CD4-positive, alpha-beta memory T cell (primary cell): ENCODE data around the gene C1orf50. TPM values are rescaled to one million over a fixed set of nuclear protein-coding genes. Genes with fewer than 3 reads are reported as not detected.
"Not testable (repeated sequence)": the region's sequence is repeated elsewhere in the genome, so short reads cannot be mapped to it uniquely, and the experiment has no call there.

ENCODE experiments used
- CTCF ChIA-PET: fragments of 350-600 bp; sonication (Branson Sonifier 250); formaldehyde crosslinking; loops from one replicate; lab custom pipeline; 2021; ENCODE audit warnings: inconsistent platforms; ENCODE audit not compliant: partially characterized antibody; lab: Charles Lee
- POLR2A ChIA-PET: fragments of 350-600 bp; sonication (Branson Sonifier 250); formaldehyde crosslinking; loops from one replicate; lab custom pipeline; 2021; ENCODE audit not compliant: partially characterized antibody; lab: Charles Lee
- DNase-seq, 5 donors: peaks; one replicate each; pipeline versions ENCODE4 v3.0.0 to v3.0.0-alpha.2; 2020 to 2022; ENCODE audit warnings: mixed read lengths in 1 of 5
- H3K27ac ChIP-seq: one replicate; pipeline ENCODE4 v1.7.0; 2013; ENCODE audit warnings: low read depth, low read length
- H3K27me3 ChIP-seq: 2 replicates; pipeline ENCODE4 v1.7.0; 2013; ENCODE audit warnings: mild to moderate bottlenecking, low read length, moderate library complexity; ENCODE audit not compliant: insufficient read depth
- H3K36me3 ChIP-seq: 2 replicates; pipeline ENCODE4 v1.7.0; 2013; ENCODE audit warnings: mild to moderate bottlenecking, low read length, moderate library complexity; ENCODE audit not compliant: insufficient read depth
- H3K4me1 ChIP-seq: 2 replicates; pipeline ENCODE4 v1.7.0; 2013; ENCODE audit warnings: mild to moderate bottlenecking, low read length, moderate library complexity; ENCODE audit not compliant: insufficient read depth
- H3K4me3 ChIP-seq, 2 donors: one replicate each; pipeline ENCODE4 v1.7.0; 2013; ENCODE audit warnings: low read length in 2 of 2, mild to moderate bottlenecking in 1 of 2
- H3K9me3 ChIP-seq, 2 donors: one replicate each; pipeline ENCODE4 v1.7.0; 2013; ENCODE audit warnings: low read length in 2 of 2, control low read depth in 1 of 2; ENCODE audit not compliant: control insufficient read depth in 1 of 2
- H3K27ac Mint-ChIP-seq, 7 donors: one replicate each; pipeline ENCODE4 v1.8.0; 2020 to 2021; ENCODE audit warnings: mixed read lengths in 7 of 7, mild to moderate bottlenecking in 6 of 7, inconsistent platforms in 3 of 7, moderate library complexity in 3 of 7
- H3K27me3 Mint-ChIP-seq, 2 donors: one replicate each; pipeline ENCODE4 v1.8.0; 2020 to 2021; ENCODE audit warnings: mixed read lengths in 2 of 2
- H3K36me3 Mint-ChIP-seq, 2 donors: one replicate each; pipeline ENCODE4 v1.8.0; 2020 to 2021; ENCODE audit warnings: mixed read lengths in 2 of 2, inconsistent platforms in 1 of 2, mild to moderate bottlenecking in 1 of 2
- H3K4me1 Mint-ChIP-seq, 4 donors: one replicate each; pipeline ENCODE4 v1.8.0; 2020 to 2021; ENCODE audit warnings: mixed read lengths in 4 of 4, mild to moderate bottlenecking in 1 of 4
- H3K4me3 Mint-ChIP-seq, 8 donors: one replicate each; pipeline ENCODE4 v1.8.0; 2020 to 2021; ENCODE audit warnings: mixed read lengths in 8 of 8, mild to moderate bottlenecking in 7 of 8, moderate library complexity in 6 of 8, inconsistent platforms in 3 of 8
- H3K9me3 Mint-ChIP-seq, 8 donors: one replicate each; pipeline ENCODE4 v1.8.0; 2020 to 2021; ENCODE audit warnings: mixed read lengths in 8 of 8, mild to moderate bottlenecking in 5 of 8, inconsistent platforms in 3 of 8, moderate library complexity in 1 of 8
- intact Hi-C: fragments of 100-400 bp; cut with micrococcal nuclease; formaldehyde crosslinking; loops from one replicate; pipeline ENCODE4 v1.15.1; 2023
- polyA plus RNA-seq, 2 donors: library from polyadenylated mRNA; unstranded; fragments of 300-500 nt; fragmentation: Illumina TruSeq; gene quantifications; one replicate each; pipeline ENCODE4 v1.2.3, GENCODE V29; 2021
- total RNA-seq, 2 experiments: library from RNA; stranded (reverse); gene quantifications; one replicate each; pipeline ENCODE4 v1.2.3, GENCODE V29; 2021

The C1orf50 gene
- total and polyA plus RNA-seq, 4 experiments from 2014 or later, result 2.5 to 20.9 (median 14.6) TPM

- no peak for DNase-seq
- H3K9me3 ChIP-seq, result no peaks in the 10 kb centered on the region
- no peaks in the 10 kb centered on the region for H3K36me3 ChIP-seq
- Mint-ChIP-seq H3K4me1 (peaks cover 3 to 10% (median 7%) of the 10 kb centered on the region in 4 donors), H3K36me3 (peaks cover 12 to 20% of the 10 kb centered on the region in 2 donors), H3K27ac (peak overlapping the region in 1 of 7 donors; percentile 38), H3K27me3 (no peaks in the 10 kb centered on the region), H3K4me3 (peak overlapping the region in 1 of 8 donors; percentile 5), H3K9me3 (no peaks in the 10 kb centered on the region)
- intact Hi-C loops, result no loop called here
- no peaks in the 10 kb centered on the region for H3K27me3 ChIP-seq
- H3K4me1 ChIP-seq, result peaks cover 7% of the 10 kb centered on the region
- no peak overlapping the region for H3K27ac ChIP-seq
- H3K4me3 ChIP-seq, result no peak overlapping the region
- POLR2A ChIA-PET, result interaction anchor here (1.2 to 2.6 kb wide), 3 partner anchors 10 to 40 kb away, joined by 4 to 8 read pairs (median 7); partner anchors contain the start of genes C1orf50, ERMAP, P3H1 and TMEM269
- CTCF ChIA-PET, result no interaction called here
These were observed 39.5 kb downstream of the C1orf50 start for GRCh38 chr1:42806593-42806992.

- POLR2A ChIA-PET, result interaction anchor here (1.2 to 2.6 kb wide), 3 partner anchors 9 to 40 kb away, joined by 4 to 8 read pairs (median 7); partner anchors contain the start of genes C1orf50, ERMAP, P3H1 and TMEM269
- H3K27ac ChIP-seq, result no peak overlapping the region
These were observed 40.1 kb downstream of the C1orf50 start for GRCh38 chr1:42807056-42807668.

GRCh38 chr1:42814815-42815214, 47.8 kb downstream of the C1orf50 start:
- H3K36me3 ChIP-seq, H3K27me3 ChIP-seq, DNase-seq, H3K9me3 Mint-ChIP-seq, H3K4me3 ChIP-seq, H3K27ac Mint-ChIP-seq, H3K27me3 Mint-ChIP-seq, CTCF ChIA-PET, H3K4me3 Mint-ChIP-seq, H3K27ac ChIP-seq, H3K9me3 ChIP-seq: not testable (repeated sequence)
- intact Hi-C loops, result loop anchor here (5.0 to 10.0 kb wide), 3 partner anchors 107 to 360 kb away; partner anchors contain the start of genes CFAP57, EBNA1BP2 and YBX1
- Mint-ChIP-seq H3K36me3 (peaks cover 3 to 20% of the 10 kb centered on the region in 2 donors), H3K4me1 (peaks cover 19 to 31% (median 26%) of the 10 kb centered on the region in 4 donors)
- H3K4me1 ChIP-seq, result peaks cover 17% of the 10 kb centered on the region
- POLR2A ChIA-PET, result interaction anchor here (4.2 to 4.3 kb wide), 2 partner anchors 48 to 132 kb away, joined by 24 to 66 read pairs; partner anchors contain the start of genes C1orf50, P3H1 and YBX1

More at GRCh38 chr1:42807056-42807668, 40.1 kb downstream of the C1orf50 start:
- H3K9me3 ChIP-seq, result no peaks in the 10 kb centered on the region
- no peaks in the 10 kb centered on the region for H3K27me3 Mint-ChIP-seq
- peaks cover 7% of the 10 kb centered on the region for H3K4me1 ChIP-seq
- H3K4me1 Mint-ChIP-seq, result peaks cover 3 to 10% (median 7%) of the 10 kb centered on the region in 4 donors
- peak overlapping the region in 2 of 7 donors; percentile 23 to 64 for H3K27ac Mint-ChIP-seq
- H3K9me3 Mint-ChIP-seq, result no peaks in the 10 kb centered on the region
- H3K4me3 ChIP-seq, result no peak overlapping the region
- DNase-seq, result no peak
- CTCF ChIA-PET, result interaction anchor here (0.8 kb wide), 1 partner anchor 39 kb away, joined by 3 read pairs; the partner anchor contains the start of gene ZNF691
- no peak overlapping the region for H3K4me3 Mint-ChIP-seq
- intact Hi-C loops, result no loop called here
- H3K27me3 ChIP-seq, result no peaks in the 10 kb centered on the region
- no peaks in the 10 kb centered on the region for H3K36me3 ChIP-seq
- peaks cover 12 to 21% of the 10 kb centered on the region in 2 donors for H3K36me3 Mint-ChIP-seq

- CTCF ChIA-PET, result interaction anchor here (1.4 to 2.6 kb wide), 3 partner anchors 30 to 49 kb away, joined by 6 to 18 read pairs (median 7); partner anchors contain the start of genes C1orf50, P3H1 and ZNF691
- H3K9me3 Mint-ChIP-seq, result no peaks in the 10 kb centered on the region
- H3K27ac Mint-ChIP-seq, result peak overlapping the region; percentile 86 to 96 (median 94)
- H3K27me3 Mint-ChIP-seq, result no peaks in the 10 kb centered on the region
- no peaks in the 10 kb centered on the region for H3K27me3 ChIP-seq
- intact Hi-C loops, result loop anchor here (1.0 to 10.0 kb wide), 6 partner anchors 30 to 481 kb away; partner anchors contain the start of genes CFAP57, EBNA1BP2, FOXJ3 and SLC2A1
- H3K9me3 ChIP-seq, result no peaks in the 10 kb centered on the region
- no peaks in the 10 kb centered on the region for H3K36me3 ChIP-seq
- peak overlapping the region; percentile 82 to 93 (median 86) for H3K4me3 Mint-ChIP-seq
- peak in 1 of 5 donors; percentile 39 for DNase-seq
- H3K36me3 Mint-ChIP-seq, result peaks cover 3 to 16% of the 10 kb centered on the region in 2 donors
- peak overlapping the region in 1 of 2 donors; percentile 74 for H3K4me3 ChIP-seq
- H3K4me1 ChIP-seq, result peaks cover 17% of the 10 kb centered on the region
- peaks cover 19 to 32% (median 28%) of the 10 kb centered on the region in 4 donors for H3K4me1 Mint-ChIP-seq
- H3K27ac ChIP-seq, result peak overlapping the region; percentile 87
- POLR2A ChIA-PET, result interaction anchor here (1.0 to 4.3 kb wide), 14 partner anchors 9 to 133 kb away, joined by 3 to 66 read pairs (median 4); partner anchors contain the start of genes C1orf50, P3H1, TMEM269 and YBX1
These were observed 49.0 kb downstream of the C1orf50 start for GRCh38 chr1:42815941-42816584.

- H3K4me3 ChIP-seq, result peak within 1 kb of the TSS; percentile 43 to 74
- Mint-ChIP-seq H3K9me3 (no peaks in the 10 kb centered on the region), H3K27me3 (no peaks in the 10 kb centered on the region), H3K4me3 (peak within 1 kb of the TSS; percentile 82 to 93 (median 86)), H3K36me3 (peaks cover 3 to 13% of the 10 kb centered on the region in 2 donors), H3K4me1 (peaks cover 19 to 32% (median 27%) of the 10 kb centered on the region in 4 donors), H3K27ac (peak within 1 kb of the TSS; percentile 86 to 96 (median 94))
- no peaks in the 10 kb centered on the region for H3K36me3 ChIP-seq
- no peaks in the 10 kb centered on the region for H3K9me3 ChIP-seq
- POLR2A ChIA-PET, result interaction anchor here (0.7 to 4.3 kb wide), 16 partner anchors 9 to 355 kb away, joined by 3 to 66 read pairs (median 4); partner anchors contain the start of genes C1orf50, CFAP57, EBNA1BP2 and P3H1
- peak; percentile 88 to 97 (median 92) for DNase-seq
- CTCF ChIA-PET, result interaction anchor here (0.9 to 2.6 kb wide), 4 partner anchors 29 to 50 kb away, joined by 3 to 18 read pairs (median 6); partner anchors contain the start of genes C1orf50, P3H1 and ZNF691
- H3K27me3 ChIP-seq, result no peaks in the 10 kb centered on the region
- H3K4me1 ChIP-seq, result peaks cover 17% of the 10 kb centered on the region
- peak within 1 kb of the TSS; percentile 87 for H3K27ac ChIP-seq
- intact Hi-C loops, result loop anchor here (1.0 to 10.0 kb wide), 7 partner anchors 29 to 482 kb away; partner anchors contain the start of genes C1orf50, CFAP57, EBNA1BP2 and FOXJ3
These were observed 49.8 kb downstream of the C1orf50 start, which contains the start of the genes ERMAP and SVBP for GRCh38 chr1:42816585-42817439. ERMAP (plus strand) TSS chr1:42817122; CDS start chr1:42830449, 13,327 bp downstream. SVBP (minus strand) TSS chr1:42817397; CDS start chr1:42816544, 853 bp downstream.

- H3K27me3 ChIP-seq, result no peaks in the 10 kb centered on the region
- peak overlapping the region; percentile 79 to 87 (median 82) for H3K4me3 Mint-ChIP-seq
- no peaks in the 10 kb centered on the region for H3K36me3 ChIP-seq
- H3K27ac ChIP-seq, result peak overlapping the region; percentile 87
- H3K4me3 ChIP-seq, result peak overlapping the region; percentile 43 to 74
- intact Hi-C loops, result loop anchor here (1.0 to 10.0 kb wide), 6 partner anchors 50 to 483 kb away; partner anchors contain the start of genes C1orf50, CFAP57, EBNA1BP2 and FOXJ3
- H3K9me3 ChIP-seq, result no peaks in the 10 kb centered on the region
- H3K36me3 Mint-ChIP-seq, result peaks cover 3 to 13% of the 10 kb centered on the region in 2 donors
- H3K4me1 Mint-ChIP-seq, result peaks cover 19 to 32% (median 27%) of the 10 kb centered on the region in 4 donors
- ChIA-PET POLR2A (interaction anchor here (0.7 to 4.3 kb wide), 10 partner anchors 12 to 354 kb away, joined by 3 to 66 read pairs (median 4); partner anchors contain the start of genes C1orf50, CFAP57, EBNA1BP2 and P3H1), CTCF (interaction anchor here (0.9 to 2.6 kb wide), 2 partner anchors 29 to 50 kb away, joined by 3 to 18 read pairs; partner anchors contain the start of genes C1orf50, P3H1 and ZNF691)
- peaks cover 17% of the 10 kb centered on the region for H3K4me1 ChIP-seq
- no peak for DNase-seq
- no peaks in the 10 kb centered on the region for H3K27me3 Mint-ChIP-seq
- no peaks in the 10 kb centered on the region for H3K9me3 Mint-ChIP-seq
- H3K27ac Mint-ChIP-seq, result peak overlapping the region in 6 of 7 donors; percentile 12 to 88 (median 83)
These were observed 50.4 kb downstream of the C1orf50 start for GRCh38 chr1:42817440-42817767.
